K562 (cell line): ENCODE measurements around the gene PRKAR2B. TPM values are rescaled to one million over a fixed set of nuclear protein-coding genes. Genes with fewer than 3 reads are reported as not detected.

Experiments used
- ETS1 ChIP-seq: conservative IDR thresholded peaks from 2 replicates; pipeline ENCODE4 v1.6.1; 2011; ENCODE audit warnings: low read depth, mild to moderate bottlenecking, low read length; ENCODE audit not compliant: control insufficient read depth
- FIP1L1 ChIP-seq: fragments of 200-400 bp; formaldehyde crosslinking; IDR thresholded peaks from 2 replicates; pipeline ENCODE4 v1.6.1; 2018; ENCODE audit warnings: mild to moderate bottlenecking, low read depth, low read length; ENCODE audit not compliant: poor library complexity, severe bottlenecking
- FOS ChIP-seq: IDR thresholded peaks from 3 replicates; pipeline ENCODE4 v1.6.1; 2011; ENCODE audit not compliant: insufficient read length; ENCODE audit errors: extremely low read depth
- IFI16 ChIP-seq: fragments of 250-450 bp; sonication (Bioruptor Pico); IDR thresholded peaks from 2 replicates; pipeline ENCODE4 v2.1.2; 2022; ENCODE audit warnings: mild to moderate bottlenecking, inconsistent platforms
- KAT2B ChIP-seq: IDR thresholded peaks from one replicate; pipeline ENCODE4 v1.6.1; 2012; ENCODE audit warnings: low read depth, mild to moderate bottlenecking, control low read depth, inconsistent platforms, low read length, moderate library complexity
- MAZ ChIP-seq, 2 experiments: fragments of 450-650 bp in 1 of 2; sonication (generic) in 1 of 2; formaldehyde crosslinking; IDR thresholded peaks in 1 of 2; conservative IDR thresholded peaks in 1 of 2; 2 replicates each; pipeline versions ENCODE4 v1.4.0 to v1.5.0; 2020; ENCODE audit warnings: mild to moderate bottlenecking in 1 of 2, missing genetic modification reagents in 1 of 2
- NKRF ChIP-seq: fragments of 450-650 bp; IDR thresholded peaks from 2 replicates; pipeline ENCODE4 v1.6.1; 2016; ENCODE audit warnings: borderline replicate concordance
- NR1H2 ChIP-seq: sonication (generic); formaldehyde crosslinking; IDR thresholded peaks from 2 replicates; pipeline ENCODE4 v1.4.0; 2020; ENCODE audit warnings: mild to moderate bottlenecking, missing genetic modification reagents
- NUFIP1 ChIP-seq: fragments of 450-650 bp; IDR thresholded peaks from 2 replicates; pipeline ENCODE4 v1.6.1; 2018; ENCODE audit not compliant: partially characterized antibody
- PHF8 ChIP-seq: fragments of 200-600 bp; sonication (generic); IDR thresholded peaks from 2 replicates; pipeline ENCODE4 v1.6.1; 2012; ENCODE audit warnings: mixed run types, mild to moderate bottlenecking, inconsistent platforms, low read length, moderate library complexity, borderline replicate concordance
- POU5F1 ChIP-seq: fragments of 150-350 bp; IDR thresholded peaks from 2 replicates; pipeline ENCODE4 v1.6.1; 2014; ENCODE audit warnings: borderline replicate concordance, low read length, low read depth, mild to moderate bottlenecking; ENCODE audit not compliant: partially characterized antibody
- SETDB1 ChIP-seq: IDR thresholded peaks from one replicate; pipeline ENCODE4 v1.6.1; 2012; ENCODE audit warnings: low read length, control low read depth, inconsistent platforms
- SMAD1 ChIP-seq: fragments of 150-350 bp; IDR thresholded peaks from 2 replicates; pipeline ENCODE4 v1.6.1; 2014; ENCODE audit warnings: low read length, low read depth; ENCODE audit not compliant: partially characterized antibody
- SMAD2 ChIP-seq: fragments of 150-350 bp; IDR thresholded peaks from 2 replicates; pipeline ENCODE4 v1.6.1; 2014; ENCODE audit warnings: low read depth, mild to moderate bottlenecking, low read length
- SNIP1 ChIP-seq: fragments of 450-650 bp; IDR thresholded peaks from 2 replicates; pipeline ENCODE4 v1.7.1; 2017; ENCODE audit warnings: low read depth, mild to moderate bottlenecking
- SPI1 ChIP-seq: IDR thresholded peaks from 2 replicates; pipeline ENCODE4 v1.6.1; 2011; ENCODE audit warnings: low read depth, low read length, control low read depth, borderline replicate concordance
- STAT5A ChIP-seq: IDR thresholded peaks from 2 replicates; pipeline ENCODE4 v1.6.1; 2012; ENCODE audit warnings: low read length, inconsistent platforms, borderline replicate concordance
- TOE1 ChIP-seq, 2 experiments: fragments of 450-650 bp in 1 of 2; sonication (generic) in 1 of 2; formaldehyde crosslinking in 1 of 2; IDR thresholded peaks; 2 replicates each; pipeline versions ENCODE4 v1.7.1 to v1.8.0; 2016 to 2022; ENCODE audit warnings: borderline replicate concordance in 2 of 2, mild to moderate bottlenecking in 2 of 2, antibody characterized with exemption in 1 of 2, inconsistent platforms in 1 of 2, low read depth in 1 of 2, missing genetic modification reagents in 1 of 2, moderate library complexity in 1 of 2
- YY1 ChIP-seq, 3 experiments: IDR thresholded peaks; 2 replicates each; pipeline ENCODE4 v1.6.1; 2011; ENCODE audit warnings: low read length in 2 of 3, mild to moderate bottlenecking in 2 of 3, moderate library complexity in 2 of 3, borderline replicate concordance in 1 of 3, control low read depth in 1 of 3, low read depth in 1 of 3; ENCODE audit not compliant: insufficient read depth in 3 of 3, insufficient replicate concordance in 2 of 3, control insufficient read depth in 1 of 3, insufficient read length in 1 of 3; ENCODE audit errors: extremely low read depth in 1 of 3
- ZBED1 ChIP-seq: IDR thresholded peaks from 2 replicates; pipeline ENCODE4 v1.6.1; 2014
- ZNF263 ChIP-seq: sonication (generic); formaldehyde crosslinking; IDR thresholded peaks from 2 replicates; pipeline ENCODE4 v1.8.0; 2022; ENCODE audit warnings: mild to moderate bottlenecking, missing genetic modification reagents, borderline replicate concordance
- ZNF280B ChIP-seq: fragments of 250-450 bp; sonication (Bioruptor Pico); IDR thresholded peaks from 2 replicates; pipeline ENCODE4 v1.5.1; 2021; ENCODE audit warnings: mild to moderate bottlenecking
- polyA plus RNA-seq, 8 experiments: library from polyadenylated mRNA; depleted of rRNA in 4 of 8; stranded (reverse) in 5 of 8; unstranded in 3 of 8; fragments of >200 nt; fragmentation: Nextera tagmentation in 2 of 8; fragmentation: Illumina TruSeq in 1 of 8; extraction: Ambion mirVana in 2 of 8; extraction: Trizol in 1 of 8; gene quantifications; 2 replicates each; pipeline versions ENCODE4 v1.2.1 to v1.2.3, GENCODE V29; 2011 to 2014; ENCODE audit warnings: inconsistent platforms in 1 of 8, missing spikeins in 1 of 8
- total RNA-seq, 7 experiments: library from RNA; depleted of rRNA in 6 of 7; stranded (reverse); fragments of >200 nt in 6 of 7; fragmentation: Illumina TruSeq in 2 of 7; extraction: Trizol in 2 of 7; gene quantifications; 2 replicates each; pipeline versions ENCODE4 v1.2.1 to v1.2.3, GENCODE V29; 2011 to 2021; ENCODE audit warnings: low replicate concordance in 1 of 7

The PRKAR2B gene
- total and polyA plus RNA-seq, 9 of the 15 experiments (the other 6 are each of a cell fraction or from before 2014, with no cell fraction given), result 59.0 to 173 (median 129) TPM

- TF ChIP-seq FOS (no peak), IFI16 (no peak), YY1 (IDR thresholded peaks at IDR 0.05; ENCODE audit: borderline replicate concordance in 1 of 3, control insufficient read depth in 1 of 3, extremely low read depth in 1 of 3, insufficient read depth in 3 of 3, insufficient read length in 1 of 3, insufficient replicate concordance in 2 of 3, low read depth in 1 of 3, low read length in 2 of 3) (peak in 1 of 3 experiments; percentile 45), SNIP1 (no peak), ETS1 (no peak), STAT5A (peak; percentile 60), SPI1 (no peak; the same call in 1 of the 2 replicates), TOE1 (IDR thresholded peaks at IDR 0.05; ENCODE audit: borderline replicate concordance) (peak; percentile 61), TOE1 (CRISPR knock-in tag; IDR thresholded peaks at IDR 0.05; ENCODE audit: borderline replicate concordance, low read depth) (no peak), KAT2B (no peak), SMAD1 (no peak), ZBED1 (no peak), NR1H2 (CRISPR knock-in tag) (0 out of 2 replicates have a peak, but pooled peaks have one; percentile 25), NKRF (no peak), POU5F1 (no peak), MAZ (CRISPR knock-in tag; conservative IDR thresholded peaks at IDR 0.05 in 1 of 2, IDR thresholded peaks at IDR 0.05 in 1 of 2) (peak in 1 of 2 experiments; percentile 75; a peak in 2 of 4 replicates), FIP1L1 (no peak), PHF8 (no peak; the same call in 1 of the 2 replicates), SMAD2 (no peak), ZNF263 (CRISPR knock-in tag) (no peak), NUFIP1 (no peak), ZNF280B (no peak), SETDB1 (no peak)
These were observed 34.9 kb downstream of the PRKAR2B start (continued) for GRCh38 chr7:107079212-107079940.
